Thyroid gland (tissue), 4 donors: Measurements from ENCODE around the gene AP2A2. TPM values are rescaled to one million over a fixed set of nuclear protein-coding genes. Genes with fewer than 3 reads are reported as not detected.
"Not testable (repeated sequence)": the region's sequence is repeated elsewhere in the genome, so short reads cannot be mapped to it uniquely, and the experiment has no call there.

ENCODE experiments used
- DNase-seq, 2 donors: peaks; one replicate each; pipeline ENCODE4 v3.0.0-alpha.2; 2019
- H3K27ac ChIP-seq, 3 donors: fragments of 200-600 bp; sonication (generic); 1 replicate in 2 of 3; 2 replicates in 1 of 3; pipeline ENCODE4 v1.5.1; 2016 to 2019; ENCODE audit warnings: mild to moderate bottlenecking in 1 of 3, moderate library complexity in 1 of 3
- H3K27me3 ChIP-seq: fragments of 200-600 bp; sonication (generic); one replicate; pipeline ENCODE4 v1.5.1; 2019
- H3K36me3 ChIP-seq, 2 donors: fragments of 200-600 bp; sonication (generic); one replicate each; pipeline ENCODE4 v1.5.1; 2016 to 2019
- H3K4me1 ChIP-seq, 2 donors: fragments of 200-600 bp; sonication (generic); one replicate each; pipeline ENCODE4 v1.5.1; 2017 to 2019
- H3K4me3 ChIP-seq, 3 donors: fragments of 200-600 bp; sonication (generic); replicated peaks in 1 of 3; 1 replicate in 2 of 3; 2 replicates in 1 of 3; pipeline ENCODE4 v1.5.1; 2016; ENCODE audit warnings: mild to moderate bottlenecking in 1 of 3
- H3K9me3 ChIP-seq: fragments of 200-600 bp; sonication (generic); one replicate; pipeline ENCODE4 v1.5.1; 2017
- POLR2A ChIP-seq, 2 donors: fragments of 450-650 bp; IDR thresholded peaks; one replicate each; pipeline ENCODE4 v1.6.1; 2017; ENCODE audit warnings: antibody characterized with exemption in 2 of 2, mild to moderate bottlenecking in 2 of 2, moderate library complexity in 1 of 2
- WGBS, 2 donors: methylation state at CpG; one replicate each; pipeline ENCODE4 v1.1.5; 2017; 5-methylcytosine and 5-hydroxymethylcytosine counted together
- intact Hi-C: fragments of 100-400 bp; cut with DNase I; formaldehyde crosslinking; loops from one replicate; pipeline ENCODE4 v1.15.1; 2023
- total RNA-seq, 4 donors: library from RNA; depleted of rRNA; stranded (reverse); fragments of >200 nt; gene quantifications; one replicate each; pipeline ENCODE4 v1.2.3, GENCODE V29; 2016
- TF ChIP-seq, protein P1 (sequence below), 6 experiments: fragments of 200-600 bp in 3 of 6; fragments of 450-650 bp in 3 of 6; sonication (generic) in 3 of 6; IDR thresholded peaks; one replicate each; pipeline ENCODE4 v1.5.1; 2016 to 2019; ENCODE audit warnings: antibody characterized with exemption in 6 of 6, mild to moderate bottlenecking in 2 of 6, inconsistent platforms in 1 of 6, moderate library complexity in 1 of 6

AP2A2 gene
- total RNA-seq, 4 donors from 2014 or later: 37.2 to 67.3 (median 54.1) TPM

DNA sequence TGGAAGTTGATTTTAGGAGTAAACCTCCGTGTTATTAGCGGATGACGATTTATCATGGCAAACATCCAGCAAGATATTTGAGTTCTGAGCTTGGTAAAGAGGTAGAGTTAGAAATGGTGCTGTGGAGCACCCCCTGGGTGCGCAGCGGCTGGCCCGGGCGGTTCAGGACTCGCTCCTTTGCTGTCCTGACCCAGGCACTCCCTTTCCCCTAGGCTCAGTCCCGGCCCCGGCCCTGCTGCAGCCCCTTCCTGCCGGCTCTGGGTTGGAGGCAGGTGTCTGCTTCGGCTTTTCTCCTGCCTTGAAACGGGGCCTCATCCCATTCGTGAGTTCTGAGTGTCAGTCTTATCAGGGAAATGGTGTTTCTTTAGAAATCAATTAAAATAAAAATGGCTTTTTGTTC is 33.4 kb downstream of the AP2A2 start:
- intact Hi-C loops: no loop called here
- DNase-seq: no peak
- no peak overlapping the region for H3K4me3 ChIP-seq
- TF ChIP-seq, protein P1, sequence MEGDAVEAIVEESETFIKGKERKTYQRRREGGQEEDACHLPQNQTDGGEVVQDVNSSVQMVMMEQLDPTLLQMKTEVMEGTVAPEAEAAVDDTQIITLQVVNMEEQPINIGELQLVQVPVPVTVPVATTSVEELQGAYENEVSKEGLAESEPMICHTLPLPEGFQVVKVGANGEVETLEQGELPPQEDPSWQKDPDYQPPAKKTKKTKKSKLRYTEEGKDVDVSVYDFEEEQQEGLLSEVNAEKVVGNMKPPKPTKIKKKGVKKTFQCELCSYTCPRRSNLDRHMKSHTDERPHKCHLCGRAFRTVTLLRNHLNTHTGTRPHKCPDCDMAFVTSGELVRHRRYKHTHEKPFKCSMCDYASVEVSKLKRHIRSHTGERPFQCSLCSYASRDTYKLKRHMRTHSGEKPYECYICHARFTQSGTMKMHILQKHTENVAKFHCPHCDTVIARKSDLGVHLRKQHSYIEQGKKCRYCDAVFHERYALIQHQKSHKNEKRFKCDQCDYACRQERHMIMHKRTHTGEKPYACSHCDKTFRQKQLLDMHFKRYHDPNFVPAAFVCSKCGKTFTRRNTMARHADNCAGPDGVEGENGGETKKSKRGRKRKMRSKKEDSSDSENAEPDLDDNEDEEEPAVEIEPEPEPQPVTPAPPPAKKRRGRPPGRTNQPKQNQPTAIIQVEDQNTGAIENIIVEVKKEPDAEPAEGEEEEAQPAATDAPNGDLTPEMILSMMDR (IDR thresholded peaks at IDR 0.05): no peak
- TF ChIP-seq POLR2A (IDR thresholded peaks at IDR 0.05): no peak
- H3K27ac ChIP-seq: no peak overlapping the region
- 84 to 85% methylated on average over 14 of the region's 14 CpGs for whole genome bisulfite sequencing, 2 donors
- H3K4me1 ChIP-seq: peaks cover 7 to 8% of the 10 kb centered on the region in 2 donors
- H3K27me3 ChIP-seq: no peaks in the 10 kb centered on the region
- H3K36me3 ChIP-seq: peaks cover 8% of the 10 kb centered on the region in 2 donors
- H3K9me3 ChIP-seq: no peaks in the 10 kb centered on the region

DNA sequence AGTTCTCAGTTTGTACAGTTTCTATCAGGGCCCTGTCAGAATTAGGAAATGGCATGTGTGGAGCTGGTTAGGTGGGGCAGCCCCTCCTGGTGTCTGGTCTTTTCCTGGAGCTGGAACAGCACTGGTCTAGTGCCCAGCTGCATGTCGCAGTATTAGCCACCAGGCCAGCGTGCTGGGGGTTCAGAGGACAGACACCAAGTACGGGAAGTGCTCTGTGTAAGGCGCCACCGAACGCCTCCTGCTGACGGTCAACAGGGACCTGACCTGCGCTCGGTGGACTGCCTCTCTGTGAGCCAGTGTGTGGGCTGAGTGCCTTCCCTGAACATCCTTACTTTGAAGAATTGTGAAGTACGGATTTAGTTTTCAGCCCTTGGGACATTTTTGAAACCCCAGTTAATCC is 33.9 kb downstream of the AP2A2 start:
- no peak overlapping the region for H3K4me3 ChIP-seq
- H3K27ac ChIP-seq: no peak overlapping the region
- no peaks in the 10 kb centered on the region for H3K27me3 ChIP-seq
- H3K4me1 ChIP-seq: peaks cover 7 to 8% of the 10 kb centered on the region in 2 donors
- intact Hi-C loops: no loop called here
- DNase-seq: no peak
- no peaks in the 10 kb centered on the region for H3K9me3 ChIP-seq
- TF ChIP-seq POLR2A (IDR thresholded peaks at IDR 0.05): no peak
- TF ChIP-seq, protein P1 (IDR thresholded peaks at IDR 0.05): no peak
- H3K36me3 ChIP-seq: peaks cover 8% of the 10 kb centered on the region in 2 donors
- WGBS, 2 donors: 81 to 92% methylated on average over 10 of the region's 10 CpGs

DNA sequence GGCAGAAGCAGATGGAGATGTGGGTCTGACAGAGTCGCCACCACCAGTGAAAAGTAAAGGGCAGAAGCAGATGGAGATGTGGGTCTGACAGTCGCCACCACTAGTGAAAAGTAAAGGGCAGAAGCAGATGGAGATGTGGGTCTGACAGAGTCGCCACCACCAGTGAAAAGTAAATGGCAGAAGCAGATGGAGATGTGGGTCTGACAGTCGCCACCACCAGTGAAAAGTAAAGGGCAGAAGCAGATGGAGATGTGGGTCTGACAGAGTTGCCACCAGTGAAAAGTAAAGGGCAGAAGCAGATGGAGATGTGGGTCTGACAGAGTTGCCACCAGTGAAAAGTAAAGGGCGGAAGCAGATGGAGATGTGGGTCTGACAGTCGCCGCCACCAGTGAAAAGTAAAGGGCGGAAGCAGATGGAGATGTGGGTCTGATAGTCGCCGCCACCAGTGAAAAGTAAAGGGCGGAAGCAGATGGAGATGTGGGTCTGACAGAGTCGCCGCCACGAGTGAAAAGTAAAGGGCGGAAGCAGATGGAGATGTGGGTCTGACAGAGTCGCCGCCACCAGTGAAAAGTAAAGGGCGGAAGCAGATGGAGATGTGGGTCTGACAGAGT is 35.7 kb downstream of the AP2A2 start:
- WGBS, 2 donors: 90 to 91% methylated on average over 18 of the region's 18 CpGs
- H3K4me3 ChIP-seq, H3K4me1 ChIP-seq, H3K27ac ChIP-seq, H3K9me3 ChIP-seq, H3K36me3 ChIP-seq, intact Hi-C loops, DNase-seq, H3K27me3 ChIP-seq: not testable (repeated sequence)

DNA sequence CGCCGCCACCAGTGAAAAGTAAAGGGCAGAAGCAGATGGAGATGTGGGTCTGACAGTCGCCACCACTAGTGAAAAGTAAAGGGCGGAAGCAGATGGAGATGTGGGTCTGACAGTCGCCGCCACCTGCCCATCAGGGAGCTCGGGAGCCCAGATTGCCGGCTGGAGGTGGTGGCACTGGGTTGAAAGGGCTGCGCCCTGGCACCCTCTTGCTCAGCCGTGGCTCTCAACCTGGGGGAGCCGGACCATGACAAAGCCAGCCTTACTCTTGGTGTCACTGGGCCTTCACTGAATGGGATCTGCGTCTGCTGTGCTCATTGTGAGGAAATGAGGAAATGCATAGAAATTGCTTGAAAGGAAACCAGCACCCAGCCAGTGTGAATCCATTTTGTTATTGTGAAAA is 36.3 kb downstream of the AP2A2 start:
- Histone ChIP-seq H3K27ac (no peak overlapping the region), H3K27me3 (no peaks in the 10 kb centered on the region), H3K4me3 (no peak overlapping the region), H3K4me1 (peaks cover 6 to 10% of the 10 kb centered on the region in 2 donors), H3K36me3 (peaks cover 8% of the 10 kb centered on the region in 2 donors), H3K9me3 (no peaks in the 10 kb centered on the region)
- TF ChIP-seq, protein P1 (IDR thresholded peaks at IDR 0.05): no peak
- no peak for TF ChIP-seq POLR2A (IDR thresholded peaks at IDR 0.05)
- intact Hi-C loops: no loop called here
- no peak for DNase-seq
- WGBS, 2 donors: 94 to 95% methylated on average over 12 of the region's 12 CpGs

DNA sequence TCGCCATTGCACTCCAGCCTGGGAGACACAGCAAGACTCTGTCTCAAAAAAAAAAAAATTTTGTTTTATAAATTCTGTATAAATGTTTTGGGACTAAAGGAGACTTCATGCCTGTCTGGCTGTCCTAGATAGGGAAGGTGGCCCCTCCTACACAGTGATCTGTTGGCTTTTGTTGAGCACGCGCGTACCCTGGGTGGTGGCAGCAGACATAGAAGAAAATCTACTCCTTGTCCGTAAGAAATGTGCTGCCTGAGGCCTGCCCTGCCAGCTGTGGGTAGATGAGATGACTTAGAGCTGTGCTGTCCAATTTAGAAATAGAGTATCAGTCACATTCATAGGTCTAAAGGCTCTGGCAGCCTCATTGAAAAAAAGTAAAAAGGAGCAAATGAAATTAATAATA is 37.0 kb downstream of the AP2A2 start:
- intact Hi-C loops: no loop called here

More for the DNA sequence above, 37.0 kb downstream of the AP2A2 start:
- DNase-seq: no peak
- WGBS, 2 donors: 95 to 96% methylated on average over 5 of the region's 5 CpGs
- Histone ChIP-seq H3K36me3 (peaks cover 8% of the 10 kb centered on the region in 2 donors), H3K27me3 (no peaks in the 10 kb centered on the region), H3K9me3 (no peaks in the 10 kb centered on the region), H3K4me3 (no peak overlapping the region), H3K4me1 (peaks cover 9 to 10% of the 10 kb centered on the region in 2 donors), H3K27ac (no peak overlapping the region)
- TF ChIP-seq, protein P1 (IDR thresholded peaks at IDR 0.05): no peak
